ENCODE results near the gene ARHGAP22.

Gene ARHGAP22

DNA sequence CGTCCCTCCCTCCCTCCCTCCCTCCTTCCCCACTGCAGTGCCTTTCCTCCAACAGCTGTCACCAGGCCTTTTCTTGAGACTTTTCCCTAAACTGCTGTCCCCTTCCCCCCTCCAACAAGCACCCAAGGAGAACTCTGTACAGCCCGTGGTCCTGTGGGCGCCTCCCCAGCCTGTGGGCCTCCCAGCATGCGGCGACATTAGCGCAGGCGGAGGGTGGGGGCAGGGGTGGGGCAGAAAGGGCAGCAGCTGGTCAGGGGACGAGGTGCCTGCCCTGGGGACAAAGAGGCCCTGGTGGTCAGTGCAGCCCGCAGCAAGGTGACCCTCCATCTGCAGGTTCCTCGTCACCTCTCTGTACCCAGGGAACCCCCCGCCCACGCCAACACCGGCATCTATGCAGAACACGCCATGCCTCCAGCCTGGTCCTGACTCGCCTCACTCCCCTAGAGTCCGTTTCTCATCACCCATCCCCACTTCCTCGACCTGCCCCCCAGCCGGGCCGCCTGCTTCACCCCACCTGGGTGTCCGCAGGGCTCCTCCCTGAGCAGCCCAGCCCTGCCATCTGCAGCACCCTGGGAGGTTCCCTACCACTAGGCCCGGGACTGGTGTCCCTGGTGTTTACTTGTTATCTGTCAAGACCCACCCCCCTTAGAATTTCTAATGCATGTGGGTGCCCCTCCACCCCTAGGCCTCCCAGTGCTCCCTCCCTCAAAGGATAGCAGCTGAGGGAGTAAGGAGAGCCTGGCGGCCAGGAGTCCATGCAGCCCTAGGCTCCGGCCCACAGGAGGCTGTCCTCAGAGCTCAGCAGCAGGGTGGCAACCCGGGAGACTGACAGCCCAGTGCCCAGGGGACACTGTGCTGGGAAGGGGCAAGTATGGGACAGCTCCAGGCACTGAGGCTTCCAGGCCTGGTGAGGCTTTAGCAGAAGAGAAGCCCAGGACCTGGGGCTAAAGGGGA lies 147.8 kb downstream of the ARHGAP22 start:
- TF ChIP-seq, protein P1, sequence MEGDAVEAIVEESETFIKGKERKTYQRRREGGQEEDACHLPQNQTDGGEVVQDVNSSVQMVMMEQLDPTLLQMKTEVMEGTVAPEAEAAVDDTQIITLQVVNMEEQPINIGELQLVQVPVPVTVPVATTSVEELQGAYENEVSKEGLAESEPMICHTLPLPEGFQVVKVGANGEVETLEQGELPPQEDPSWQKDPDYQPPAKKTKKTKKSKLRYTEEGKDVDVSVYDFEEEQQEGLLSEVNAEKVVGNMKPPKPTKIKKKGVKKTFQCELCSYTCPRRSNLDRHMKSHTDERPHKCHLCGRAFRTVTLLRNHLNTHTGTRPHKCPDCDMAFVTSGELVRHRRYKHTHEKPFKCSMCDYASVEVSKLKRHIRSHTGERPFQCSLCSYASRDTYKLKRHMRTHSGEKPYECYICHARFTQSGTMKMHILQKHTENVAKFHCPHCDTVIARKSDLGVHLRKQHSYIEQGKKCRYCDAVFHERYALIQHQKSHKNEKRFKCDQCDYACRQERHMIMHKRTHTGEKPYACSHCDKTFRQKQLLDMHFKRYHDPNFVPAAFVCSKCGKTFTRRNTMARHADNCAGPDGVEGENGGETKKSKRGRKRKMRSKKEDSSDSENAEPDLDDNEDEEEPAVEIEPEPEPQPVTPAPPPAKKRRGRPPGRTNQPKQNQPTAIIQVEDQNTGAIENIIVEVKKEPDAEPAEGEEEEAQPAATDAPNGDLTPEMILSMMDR (IDR thresholded peaks at IDR 0.05; ENCODE audit: low read depth, low read length) = no peak
- no peak overlapping the region for H3K4me3 ChIP-seq (replicated peaks in 1 of 2; ENCODE audit: low read depth in 2 of 2, low read length in 2 of 2)
- DNase-seq (ENCODE audit: low read depth in 2 of 2) = no peak

DNA sequence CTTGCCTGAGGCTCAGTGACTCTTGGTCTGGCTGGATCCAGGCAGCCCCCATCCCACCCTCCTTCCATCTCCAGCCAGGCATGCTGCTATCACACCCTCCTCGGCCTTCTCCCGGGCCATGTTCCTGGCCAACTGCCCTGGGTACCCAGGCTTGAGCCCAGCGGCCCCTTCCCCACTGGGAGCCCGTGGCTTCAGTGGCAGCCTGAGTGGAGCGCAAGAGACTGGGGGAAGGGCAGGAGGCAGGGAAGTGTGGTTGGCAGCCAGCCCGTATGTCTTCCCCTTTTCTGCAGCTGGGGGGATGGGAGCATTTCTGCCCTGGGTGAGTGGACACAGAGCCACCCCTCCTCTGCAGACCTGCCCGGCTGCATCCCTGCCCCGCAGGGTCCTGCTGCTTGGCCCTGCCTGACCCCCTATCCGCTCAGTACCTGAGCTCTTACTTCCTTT lies 148.5 kb downstream of the ARHGAP22 start:
- peak in 1 of 2 donors; percentile 58 for DNase-seq (ENCODE audit: low read depth in 2 of 2)
- TF ChIP-seq, protein P1 (IDR thresholded peaks at IDR 0.05; ENCODE audit: low read depth, low read length) = no peak
- no peak overlapping the region for H3K4me3 ChIP-seq (replicated peaks in 1 of 2; ENCODE audit: low read depth in 2 of 2, low read length in 2 of 2)

DNA sequence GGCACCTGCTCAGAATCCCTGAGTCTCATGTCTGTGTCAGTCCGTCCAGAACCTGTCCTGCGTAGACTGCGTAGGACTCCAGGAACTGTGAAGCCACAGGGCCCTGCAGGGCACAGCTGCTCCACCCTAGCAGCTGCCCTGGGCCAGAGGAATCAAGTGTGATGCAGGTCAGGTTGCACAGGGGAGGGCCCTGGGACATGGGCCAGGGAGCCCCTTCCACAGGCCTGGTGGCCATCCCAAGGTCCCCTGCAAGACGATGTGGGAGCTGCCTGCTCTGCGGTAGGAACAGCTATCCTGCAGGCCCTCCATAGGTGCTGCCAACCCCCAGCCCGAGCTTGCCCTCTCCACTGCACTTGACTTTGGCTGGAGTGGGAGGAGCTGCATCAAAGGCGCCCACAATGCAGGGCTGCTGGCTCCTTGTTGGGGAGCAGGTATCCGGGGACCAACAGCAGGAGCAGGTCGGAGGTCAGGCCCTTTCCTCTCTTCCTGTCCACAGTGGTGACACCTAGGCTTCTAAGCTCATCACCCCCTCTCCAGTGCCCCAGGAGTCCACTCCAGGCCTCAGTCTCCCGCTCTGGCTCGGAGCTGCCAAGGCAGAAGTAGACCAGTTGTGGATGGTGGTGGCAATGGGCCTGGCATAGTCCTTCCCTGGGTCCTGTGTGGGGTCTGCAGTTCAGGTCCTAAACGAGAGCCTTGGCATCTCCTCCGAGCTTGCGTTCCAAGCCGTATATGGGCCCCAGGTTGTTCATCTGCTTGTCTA lies 149.3 kb downstream of the ARHGAP22 start:
- H3K4me3 ChIP-seq (replicated peaks in 1 of 2; ENCODE audit: low read depth in 2 of 2, low read length in 2 of 2) = no peak overlapping the region
- TF ChIP-seq, protein P1 (IDR thresholded peaks at IDR 0.05; ENCODE audit: low read depth, low read length) = no peak
- no peak for DNase-seq (ENCODE audit: low read depth in 2 of 2)

DNA sequence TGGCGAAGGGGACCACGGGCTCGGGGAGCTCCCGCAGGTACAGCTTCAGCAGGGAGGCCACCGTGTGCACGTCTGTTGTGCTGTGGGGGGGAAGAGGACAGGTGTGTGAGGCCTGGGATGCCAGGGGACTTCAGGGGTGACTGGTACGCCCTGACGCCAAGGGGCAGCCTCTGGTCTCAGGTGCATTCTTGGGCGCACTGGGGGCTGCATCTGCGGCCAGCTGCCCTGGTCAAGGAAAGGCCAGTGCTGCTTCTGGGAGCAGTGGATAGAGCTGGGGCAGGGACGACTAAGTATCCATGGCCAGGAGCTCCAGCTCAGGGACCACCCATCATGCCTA lies 149.8 kb downstream of the ARHGAP22 start:
- H3K4me3 ChIP-seq (replicated peaks in 1 of 2; ENCODE audit: low read depth in 2 of 2, low read length in 2 of 2) = no peak overlapping the region
- TF ChIP-seq, protein P1 (IDR thresholded peaks at IDR 0.05; ENCODE audit: low read depth, low read length) = no peak
- no peak for DNase-seq (ENCODE audit: low read depth in 2 of 2)

DNA sequence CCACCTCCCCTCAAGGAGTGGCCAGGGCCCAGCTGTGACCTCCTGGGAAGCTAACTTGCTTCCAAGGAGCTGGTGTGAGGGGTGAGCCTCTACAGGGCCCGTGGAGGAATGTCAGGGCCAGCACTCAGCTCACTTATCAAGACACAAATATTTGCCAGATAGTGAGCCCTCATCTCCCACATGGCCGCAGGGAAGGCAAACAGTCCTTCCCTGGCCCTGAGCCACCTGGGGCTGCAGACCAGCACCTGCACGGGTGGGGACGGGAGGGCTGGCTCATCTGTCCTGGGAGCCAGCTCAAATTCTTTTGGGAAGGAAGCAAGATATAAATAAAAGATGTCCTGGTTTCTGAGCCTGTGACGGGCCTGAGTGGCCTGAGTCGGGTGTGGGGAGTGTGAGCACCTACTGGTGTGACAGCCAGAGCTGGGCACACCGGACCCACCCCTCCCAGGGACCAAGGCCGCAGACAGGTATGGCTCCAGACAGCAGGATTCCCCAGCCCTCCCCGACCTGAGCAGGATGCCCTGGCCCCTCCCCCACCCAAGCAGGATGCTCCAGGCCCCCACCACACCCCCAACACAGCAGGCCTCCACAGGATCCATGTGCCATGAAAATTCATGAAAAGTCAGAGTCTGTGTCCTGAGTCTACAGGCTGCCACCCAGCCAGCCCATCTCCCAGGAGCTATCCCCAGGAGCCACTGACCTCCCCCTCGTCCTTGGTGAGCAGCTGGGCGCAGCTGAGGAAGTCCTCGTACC lies 150.4 kb downstream of the ARHGAP22 start:
- TF ChIP-seq, protein P1 (IDR thresholded peaks at IDR 0.05; ENCODE audit: low read depth, low read length) = no peak
- no peak overlapping the region for H3K4me3 ChIP-seq (replicated peaks in 1 of 2; ENCODE audit: low read depth in 2 of 2, low read length in 2 of 2)
- DNase-seq (ENCODE audit: low read depth in 2 of 2) = no peak

DNA sequence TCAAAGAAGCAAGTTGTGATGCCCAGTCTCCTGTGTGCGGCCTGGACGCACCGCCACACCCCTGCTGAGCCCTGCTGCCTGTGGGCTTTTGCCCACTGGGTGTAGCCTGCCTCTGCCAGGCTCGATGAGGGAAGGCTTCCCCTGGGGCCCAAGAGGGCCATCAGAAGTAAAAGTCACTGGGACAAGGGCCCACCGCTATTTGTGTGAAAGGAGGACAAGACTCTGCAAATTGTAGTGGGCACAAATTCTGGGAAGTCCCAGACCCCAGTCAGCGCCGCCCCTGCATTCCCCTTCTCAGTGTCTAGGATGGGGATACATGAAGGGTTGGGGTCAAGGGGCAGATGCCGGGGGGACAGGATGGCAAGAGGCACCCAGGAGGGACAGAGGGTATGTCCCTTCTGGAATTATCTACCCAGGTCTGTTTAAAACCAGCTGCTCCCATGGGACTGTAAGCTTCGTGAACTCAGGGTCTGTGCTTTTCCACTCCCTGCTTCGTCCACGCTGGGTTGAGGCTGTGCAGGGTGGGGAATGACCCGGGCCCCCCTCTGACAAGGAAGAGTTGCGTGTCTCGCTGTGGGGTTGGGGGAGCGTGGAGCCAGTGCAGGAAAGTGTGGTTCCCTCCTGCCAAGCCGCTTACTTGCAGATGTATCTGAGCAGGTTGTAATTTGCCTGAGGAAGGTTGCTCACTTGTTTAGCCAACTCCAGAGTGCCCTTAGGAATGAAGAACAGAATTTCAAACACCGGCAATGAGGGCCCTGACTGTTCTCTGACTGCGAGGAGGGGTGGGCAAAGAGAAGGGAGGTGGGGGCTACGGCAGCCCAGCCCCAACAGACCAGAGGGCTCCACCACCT lies 151.2 kb downstream of the ARHGAP22 start:
- TF ChIP-seq, protein P1 (IDR thresholded peaks at IDR 0.05; ENCODE audit: low read depth, low read length) = no peak
- no peak overlapping the region for H3K4me3 ChIP-seq (replicated peaks in 1 of 2; ENCODE audit: low read depth in 2 of 2, low read length in 2 of 2)
- no peak for DNase-seq (ENCODE audit: low read depth in 2 of 2)
